C4-2B (cell line): ENCODE measurements around the gene BATF.

Experiments used
- CTCF ChIP-seq: fragments of 450-650 bp; conservative IDR thresholded peaks from 2 replicates; pipeline ENCODE4 v1.5.1; 2017; ENCODE audit warnings: mild to moderate bottlenecking
- ZFX ChIP-seq: fragments of 450-650 bp; IDR thresholded peaks from 2 replicates; pipeline ENCODE4 v1.6.1; 2017

GRCh38 chr14:75510547-75510946 lies 11.7 kb upstream of the BATF start:
- TF ChIP-seq CTCF (no peak), ZFX (no peak)
